GM19025 (cell line): ENCODE results near the gene TMEM33.
A peak's percentile ranks its signal among the peaks of the same experiment; 100 is the strongest.

ENCODE experiments used
- ATAC-seq: cut with Tn5 transposase; IDR thresholded peaks from one replicate; pipeline ENCODE4 v1.9.1; 2021; ENCODE audit warnings: mild to moderate bottlenecking, low read depth, moderate library complexity; ENCODE audit not compliant: unreplicated experiment

TMEM33 gene

DNA sequence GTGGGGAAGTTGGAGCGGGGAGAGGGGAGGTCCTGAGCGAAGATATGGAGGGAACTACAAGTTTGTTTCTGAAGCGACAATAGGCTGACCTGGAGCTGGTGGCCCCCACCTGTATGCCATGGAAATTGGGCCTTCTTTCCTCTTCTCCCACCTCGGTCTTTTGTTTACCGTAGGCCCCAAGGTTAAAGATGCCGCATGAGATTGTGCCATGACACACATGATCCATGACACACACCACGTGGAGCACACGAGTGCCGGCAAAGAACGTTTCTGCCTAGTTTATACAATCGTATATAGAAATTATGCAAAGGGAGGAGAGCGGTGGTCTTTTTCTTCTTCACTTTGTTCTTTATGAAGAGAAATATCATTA lies 408 bp downstream of the TMEM33 start:
- no peak for ATAC-seq

DNA sequence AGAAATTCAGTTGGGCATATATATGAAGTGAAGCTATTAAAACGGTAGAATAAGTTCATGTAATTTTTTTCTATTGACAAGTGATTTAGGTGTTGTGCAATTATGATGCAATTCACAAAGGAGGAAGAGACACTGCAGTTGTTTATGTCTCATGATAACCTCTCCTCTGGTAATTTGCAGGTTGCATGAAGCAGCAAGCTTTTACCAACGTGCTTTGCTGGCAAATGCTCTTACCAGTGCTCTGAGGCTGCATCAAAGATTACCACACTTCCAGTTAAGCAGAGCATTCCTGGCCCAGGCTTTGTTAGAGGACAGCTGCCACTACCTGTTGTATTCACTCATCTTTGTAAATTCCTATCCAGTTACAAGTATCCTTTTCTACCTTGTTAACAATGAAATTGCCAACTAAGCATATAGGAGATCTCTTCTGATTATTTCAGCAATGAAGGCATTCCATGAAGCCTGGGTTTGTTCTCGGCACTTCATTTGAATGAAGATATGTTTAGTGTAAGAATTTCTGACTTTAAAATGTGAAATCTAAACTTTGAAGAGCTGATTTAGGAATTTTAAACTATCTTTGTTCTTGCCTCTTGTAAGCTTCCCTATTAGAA lies 3.9 kb downstream of the TMEM33 start:
- ATAC-seq = no peak

DNA sequence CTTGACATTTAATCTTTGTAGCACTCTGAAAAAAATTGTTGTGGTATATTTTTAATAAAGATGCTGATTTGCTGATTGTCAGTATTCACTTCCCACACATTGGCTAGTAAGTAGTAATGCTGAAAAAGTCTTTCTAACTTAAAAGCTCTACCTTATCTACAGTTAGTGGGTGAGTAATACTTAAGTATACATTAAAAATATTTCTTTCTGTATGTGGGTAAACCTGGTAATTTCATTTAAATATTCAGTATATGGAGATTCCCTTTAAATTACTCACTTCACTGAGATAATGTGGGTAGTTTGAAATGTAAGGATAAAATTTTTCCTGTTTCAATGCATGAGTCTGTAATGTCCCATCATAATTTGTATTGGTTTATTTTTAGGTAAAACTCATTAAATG lies 5.6 kb downstream of the TMEM33 start:
- no peak for ATAC-seq

DNA sequence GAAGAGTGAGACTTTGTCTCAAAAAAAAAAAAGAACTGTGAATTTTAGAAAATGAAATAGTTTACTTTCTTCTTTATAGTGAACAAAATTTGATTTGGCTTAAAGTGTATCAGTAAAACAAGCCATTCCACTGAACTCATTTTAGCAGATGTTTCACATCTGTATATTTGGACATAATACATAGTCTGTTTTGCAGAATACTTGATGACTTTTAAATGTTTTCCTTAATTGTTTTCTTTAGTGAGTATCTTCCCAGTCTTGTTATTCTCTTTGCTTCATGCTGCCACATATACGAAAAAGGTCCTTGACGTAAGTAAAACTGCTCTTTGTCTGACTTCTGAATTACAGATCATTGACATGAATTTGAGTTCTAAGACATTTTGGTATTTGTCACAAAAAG lies 8.3 kb downstream of the TMEM33 start:
- no peak for ATAC-seq

DNA sequence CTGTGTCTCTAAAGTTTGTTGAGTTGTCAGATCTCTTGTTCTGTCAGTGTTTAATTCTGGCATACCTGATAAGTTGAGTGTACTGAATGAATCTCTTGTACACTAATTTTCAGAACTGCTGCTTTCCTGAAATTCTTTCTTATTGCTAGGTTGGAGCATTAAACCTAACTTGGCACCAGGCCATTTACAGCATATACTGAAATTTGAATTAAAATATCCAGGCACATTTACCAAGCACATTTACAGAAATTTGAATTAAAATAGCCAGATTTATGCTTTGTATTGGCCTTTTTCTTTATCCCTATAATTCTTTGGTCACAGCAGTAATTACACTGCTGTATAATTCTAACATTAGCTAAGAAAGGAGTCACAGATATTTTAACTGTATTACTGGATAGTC lies 8.9 kb downstream of the TMEM33 start:
- ATAC-seq = no peak

DNA sequence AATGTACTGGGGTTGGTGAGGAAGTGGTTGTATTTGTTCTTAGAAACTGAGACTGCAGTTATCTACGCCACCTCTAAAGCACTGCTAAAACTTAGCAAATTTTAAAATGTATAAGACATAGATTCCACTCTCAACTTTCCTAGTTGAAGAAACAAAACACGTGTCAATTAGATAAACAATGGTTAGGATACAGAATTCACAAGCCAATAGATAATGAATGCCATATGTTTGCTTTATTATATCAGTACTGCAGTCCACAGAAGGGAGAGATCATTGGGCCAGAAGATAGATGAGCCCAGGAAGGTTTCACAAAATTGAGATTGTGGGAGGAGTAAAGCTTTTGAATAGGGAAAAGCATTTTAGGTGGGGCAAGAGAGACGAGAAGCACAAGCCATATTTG lies 14.3 kb downstream of the TMEM33 start:
- ATAC-seq = no peak

DNA sequence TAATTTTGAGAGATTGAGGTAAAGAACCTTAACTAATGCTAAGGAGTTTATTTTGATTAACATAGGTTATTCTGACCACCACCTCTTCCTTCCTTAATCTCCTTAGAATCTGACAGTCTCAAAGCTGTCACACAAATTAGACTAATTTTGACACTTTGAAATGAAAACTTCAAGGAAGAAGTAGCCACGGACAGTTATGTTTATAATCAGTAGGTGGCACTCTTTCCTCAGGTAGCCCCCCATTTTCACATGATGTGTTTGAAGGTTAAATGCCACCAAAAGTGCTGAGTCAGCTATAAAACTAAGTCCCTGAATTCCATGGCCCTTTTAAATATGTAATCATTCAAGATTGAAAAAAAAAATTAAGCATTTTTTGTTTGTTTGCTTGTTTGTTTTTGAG lies 22.4 kb downstream of the TMEM33 start:
- ATAC-seq = no peak

DNA sequence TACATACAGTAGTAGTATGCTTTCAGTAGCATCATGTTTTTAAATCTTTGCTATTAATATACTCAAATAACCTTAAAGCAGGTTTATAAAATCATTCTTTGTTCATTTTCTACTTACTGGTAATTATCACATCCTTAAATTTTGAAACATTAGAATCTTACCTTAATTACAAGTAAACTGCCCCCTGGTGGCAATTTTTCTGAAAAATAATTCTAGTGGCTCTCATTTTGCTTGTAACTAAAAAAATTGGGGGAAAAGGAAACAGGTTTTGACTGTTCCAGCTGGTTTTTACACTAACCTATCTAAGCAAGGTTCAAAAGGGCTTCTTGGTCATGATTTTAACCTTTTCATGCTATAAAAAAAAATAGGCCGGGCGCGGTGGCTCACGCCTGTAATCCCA lies 27.9 kb downstream of the TMEM33 start:
- no peak for ATAC-seq

DNA sequence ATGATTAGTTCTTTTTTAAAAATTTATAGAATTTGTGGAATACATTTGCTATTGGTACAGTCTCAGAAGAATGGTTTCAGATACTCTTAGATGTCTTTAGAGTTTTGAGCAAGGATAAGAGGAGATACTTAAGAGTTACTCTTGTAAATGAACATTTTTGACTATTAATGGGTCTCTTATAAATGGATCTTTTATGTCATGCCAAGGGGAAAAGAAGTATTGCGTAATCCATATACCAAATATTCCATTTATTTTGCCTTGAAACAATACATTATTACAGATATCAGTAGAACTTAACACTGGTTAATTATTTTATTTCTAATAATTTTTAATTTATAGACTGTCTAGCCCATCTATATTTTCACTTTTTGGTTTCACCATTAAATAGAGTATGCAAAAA lies 29.2 kb downstream of the TMEM33 start:
- no peak for ATAC-seq

DNA sequence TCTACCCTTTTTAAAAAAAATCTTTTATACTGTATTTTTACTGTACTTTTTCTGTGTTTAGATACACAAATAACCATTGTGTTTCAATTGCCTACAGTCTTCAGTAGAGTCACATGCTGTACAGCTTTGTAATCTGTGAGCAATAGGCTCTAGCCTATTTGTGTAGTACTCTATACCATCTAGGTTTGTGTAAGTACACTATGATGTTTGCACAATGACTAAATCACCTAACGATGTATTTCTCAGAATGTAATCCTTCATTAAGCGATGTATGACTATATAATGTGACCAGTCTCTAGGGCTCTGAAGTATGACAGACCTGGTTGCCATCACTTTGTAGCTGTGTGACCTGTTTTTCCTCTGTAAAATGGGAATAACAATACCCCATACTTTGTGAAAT lies 32.2 kb downstream of the TMEM33 start:
- no peak for ATAC-seq

DNA sequence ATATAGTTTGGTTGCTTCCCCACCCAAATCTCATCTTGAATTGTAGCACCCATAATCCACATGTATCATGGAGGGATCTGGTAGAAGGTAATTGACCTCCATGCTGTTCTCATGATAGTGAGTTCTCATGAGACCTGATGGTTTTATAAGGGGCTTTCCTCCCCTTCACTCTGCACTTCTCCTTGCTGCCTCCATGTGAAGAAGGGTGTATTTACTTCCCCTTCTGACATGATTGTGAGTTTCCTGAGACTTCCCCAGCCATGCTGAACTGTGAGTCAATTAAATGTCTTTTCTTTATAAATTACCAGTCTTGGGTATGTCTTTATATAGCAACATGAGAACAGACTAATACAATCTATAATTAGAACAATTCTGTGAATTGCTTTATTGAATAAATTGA lies 34.4 kb downstream of the TMEM33 start:
- ATAC-seq = no peak

DNA sequence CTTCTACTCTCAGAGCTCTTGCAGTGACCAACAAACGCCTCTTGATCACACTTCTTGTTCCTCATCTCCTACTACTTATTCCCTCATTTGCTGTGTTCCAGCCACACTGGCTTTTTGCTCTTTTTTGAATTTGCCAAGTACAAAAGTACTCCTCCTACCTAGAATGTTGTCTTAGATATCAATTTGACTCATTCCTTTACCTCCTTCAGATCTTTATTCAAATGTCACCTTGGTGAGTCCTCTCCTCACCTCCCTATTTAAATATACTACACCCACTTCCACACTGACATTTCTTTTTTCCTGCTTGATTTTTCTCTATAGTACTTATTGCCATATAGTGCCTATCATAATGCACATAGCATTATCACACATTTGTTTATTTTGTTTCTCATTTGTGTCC lies 40.1 kb downstream of the TMEM33 start:
- ATAC-seq = no peak

DNA sequence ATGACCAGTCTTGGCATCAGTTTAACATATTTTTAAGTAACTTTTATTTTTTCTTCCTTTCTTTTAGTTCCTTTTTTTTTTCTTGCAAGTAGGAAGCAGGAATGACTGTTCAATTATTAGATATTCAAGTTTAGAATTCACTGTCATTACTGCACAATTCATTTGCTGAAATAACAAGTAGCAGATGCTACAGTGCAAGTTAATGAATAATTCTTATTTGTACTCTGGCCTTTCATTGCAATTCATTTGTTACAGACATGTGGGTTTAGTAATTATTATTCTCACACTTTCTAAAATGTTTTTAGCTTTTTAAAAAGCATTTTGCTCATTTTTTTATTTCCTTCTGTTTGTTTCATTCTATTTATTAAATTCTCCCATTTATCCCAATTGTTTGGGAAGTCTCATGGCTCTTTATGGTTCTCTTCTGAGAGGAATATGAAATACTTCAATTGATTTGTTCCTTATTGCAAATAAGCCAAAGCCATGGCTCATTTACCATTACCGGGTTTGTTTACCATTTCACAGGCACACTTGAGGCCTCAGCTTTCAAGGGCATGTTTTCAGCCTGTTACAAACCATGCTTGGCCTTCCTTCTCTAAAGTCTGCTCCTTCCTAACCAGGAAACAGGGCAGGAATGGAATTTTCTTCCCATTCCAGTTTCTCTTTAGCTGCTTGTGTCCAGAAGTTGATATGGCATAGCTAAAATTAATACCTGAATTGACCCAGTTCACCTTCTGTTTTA lies 41.7 kb downstream of the TMEM33 start:
- ATAC-seq = no peak

DNA sequence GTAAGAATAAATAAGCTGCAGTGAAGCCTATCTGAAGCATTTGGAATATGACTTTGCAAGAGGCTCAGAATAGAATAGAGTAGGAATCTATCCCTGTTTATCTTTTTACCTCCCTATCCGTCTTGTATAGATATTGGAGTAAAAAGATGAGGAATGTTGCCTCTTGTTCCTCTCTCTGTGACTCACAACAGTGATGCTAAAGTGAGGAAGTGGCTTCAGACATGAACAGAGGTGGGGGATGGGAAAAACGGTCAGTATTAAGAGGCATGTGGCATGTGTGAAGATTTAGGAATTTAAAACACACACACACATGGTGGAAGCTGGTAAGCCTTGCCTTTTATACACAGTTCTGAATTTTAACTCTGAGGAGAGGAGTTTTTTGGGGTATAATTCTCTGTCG lies 42.5 kb downstream of the TMEM33 start:
- ATAC-seq = no peak

DNA sequence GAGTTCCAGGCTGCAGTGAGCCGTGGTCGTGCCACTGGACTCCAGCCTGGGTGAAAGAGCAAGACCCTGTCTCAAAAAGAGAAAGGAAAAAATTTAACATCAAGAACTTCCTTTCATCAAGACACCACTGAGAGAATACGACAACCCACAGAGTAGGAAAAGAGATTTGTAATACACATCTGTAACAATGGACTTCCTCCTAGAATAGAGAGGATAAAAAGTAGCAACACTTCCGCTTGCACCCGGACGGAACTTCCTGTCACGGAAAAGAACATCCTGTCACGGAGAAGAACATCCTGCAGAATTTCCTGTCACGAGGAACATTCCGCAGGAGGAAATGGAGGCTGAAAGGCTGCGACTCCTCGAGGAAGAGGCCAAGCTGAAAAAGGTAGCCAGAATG lies 46.2 kb downstream of the TMEM33 start, which contains the start of gene DCAF4L1:
Gene DCAF4L1 (plus strand): TSS at position 301 of the 400 bp plus-strand sequence. CDS start 37 bp downstream, at position 338.
- ATAC-seq = no peak

DNA sequence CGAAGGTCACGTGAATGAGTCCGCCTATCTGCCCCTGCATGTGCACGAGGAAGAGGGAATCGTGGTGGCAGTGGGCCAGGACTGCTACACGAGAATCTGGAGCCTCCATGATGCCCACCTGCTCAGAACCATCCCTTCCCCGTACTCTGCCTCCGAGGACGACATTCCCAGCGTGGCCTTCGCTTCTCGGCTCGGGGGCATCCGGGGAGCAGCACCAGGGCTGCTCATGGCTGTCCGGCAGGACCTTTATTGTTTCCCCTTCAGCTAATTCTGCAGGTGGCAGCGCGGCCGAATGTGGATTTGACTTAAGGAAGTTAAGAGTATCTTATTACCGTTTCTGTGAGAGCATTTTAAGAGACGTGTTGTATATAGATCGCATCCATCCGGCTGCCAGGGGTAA lies 47.5 kb downstream of the TMEM33 start:
- no peak for ATAC-seq

DNA sequence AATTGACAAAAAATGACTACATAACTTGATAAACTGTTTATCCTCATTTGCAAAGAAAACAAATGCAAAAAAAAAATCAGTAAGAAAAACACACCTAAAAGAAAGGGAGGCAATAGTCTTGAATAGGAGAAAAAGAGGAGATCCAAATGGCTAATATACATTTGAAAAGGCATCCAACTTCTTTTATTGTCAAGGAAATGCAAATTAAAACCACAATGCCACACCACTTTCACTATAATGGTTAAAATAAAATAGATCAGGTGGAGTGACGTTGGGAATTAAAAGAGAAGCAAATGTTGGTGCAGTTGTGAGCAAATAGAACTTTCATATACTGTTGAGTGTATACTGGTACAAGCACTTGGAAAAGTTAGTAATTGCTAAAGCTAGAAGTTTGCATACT lies 49.9 kb downstream of the TMEM33 start:
- ATAC-seq = no peak

DNA sequence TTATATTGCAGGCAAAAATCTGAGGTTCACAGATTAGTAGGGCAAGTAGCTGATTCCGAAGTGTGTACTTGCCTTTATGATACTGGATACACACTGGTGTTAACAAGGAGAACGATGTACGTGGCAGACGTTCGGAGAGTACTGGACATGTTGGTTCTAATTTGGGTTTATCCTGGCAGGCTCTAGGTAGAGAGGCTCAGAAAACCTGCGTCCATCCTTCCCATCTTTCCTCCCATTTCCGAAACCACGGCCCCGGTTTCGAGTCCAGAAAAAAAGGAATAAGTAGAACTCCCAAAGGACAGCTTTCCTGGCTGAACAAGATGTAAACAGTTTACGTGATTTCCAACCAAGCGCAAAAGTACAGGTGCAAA lies 54.8 kb downstream of the TMEM33 start:
- peak; percentile 6 for ATAC-seq

DNA sequence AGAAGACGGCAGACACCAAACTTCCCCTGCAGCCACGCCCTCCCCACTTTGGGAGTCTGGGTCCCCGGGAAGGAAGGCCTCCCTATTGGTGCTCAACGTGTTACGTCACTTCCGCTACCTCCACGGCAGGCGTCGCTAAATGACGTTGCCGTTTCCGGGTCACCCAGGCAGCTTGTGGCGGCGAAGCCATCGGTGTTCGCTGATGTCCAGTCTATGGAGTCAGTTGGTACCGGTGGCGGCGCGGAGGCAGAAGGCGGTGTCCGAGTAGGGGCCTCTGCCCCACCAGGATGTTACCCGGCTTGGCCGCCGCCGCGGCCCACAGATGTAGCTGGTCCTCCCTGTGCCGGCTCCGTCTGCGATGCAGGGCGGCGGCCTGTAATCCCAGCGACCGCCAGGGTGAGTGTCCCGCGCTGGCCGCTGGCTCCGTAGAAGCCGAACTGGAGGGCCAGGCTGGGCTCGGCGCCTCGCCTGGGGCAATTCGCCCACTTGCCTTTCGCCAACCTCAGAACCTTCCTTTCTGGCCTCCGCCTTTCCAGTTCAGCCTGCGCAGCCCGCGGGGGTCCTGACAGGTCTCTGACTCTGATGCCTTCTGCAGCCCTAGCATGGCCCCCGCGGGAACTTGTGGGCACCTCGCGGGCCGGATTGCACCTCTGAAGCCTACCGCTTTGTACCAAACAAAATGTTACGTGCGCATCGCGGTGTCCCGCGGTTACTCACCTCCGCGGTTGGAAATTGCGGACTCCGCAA lies 55.3 kb downstream of the TMEM33 start, which contains the start of gene SLC30A9:
Gene SLC30A9 (plus strand): TSS at position 166 of the 747 bp plus-strand sequence. CDS start 122 bp downstream, at position 288.
- ATAC-seq = peak; percentile 99

DNA sequence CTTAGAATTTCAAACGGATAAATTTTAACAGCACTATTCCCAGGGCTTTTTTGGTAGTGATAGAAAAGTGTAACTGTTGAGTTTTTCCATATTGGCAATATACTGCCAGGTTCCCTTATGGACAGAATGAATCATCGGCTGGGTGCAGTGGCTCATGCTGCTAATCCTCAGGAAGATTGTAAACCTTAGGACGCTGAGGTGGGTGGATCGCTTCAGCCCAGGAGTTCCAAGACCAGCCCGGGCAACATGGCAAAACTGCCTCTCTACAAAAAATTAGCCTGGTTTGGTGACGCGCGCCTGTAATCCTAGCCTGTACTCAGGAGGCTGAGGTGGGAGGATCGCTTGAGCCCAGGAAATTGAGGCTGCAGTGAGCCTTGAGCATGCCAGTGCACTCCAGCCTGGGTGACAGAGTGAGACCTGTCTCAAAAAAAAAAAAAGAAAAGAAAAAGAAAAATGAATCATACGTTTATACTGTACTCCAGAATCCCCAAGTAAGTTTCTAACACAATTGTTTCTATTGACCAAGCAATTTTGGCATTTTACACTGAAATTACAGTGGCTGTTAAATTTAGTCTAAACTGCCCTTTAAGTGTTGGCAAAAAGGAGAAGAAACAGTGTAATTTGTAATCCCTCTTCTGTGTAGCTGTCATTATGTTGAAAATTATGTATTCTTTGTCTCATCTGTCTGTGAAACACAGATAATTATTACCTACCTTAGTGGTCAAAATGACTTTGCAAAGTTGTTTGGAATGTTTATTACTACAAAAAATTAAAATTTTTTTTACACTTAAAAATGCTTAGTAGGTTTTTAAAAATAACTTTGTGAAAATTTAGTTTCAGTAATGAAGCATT lies 56.9 kb downstream of the TMEM33 start:
- ATAC-seq = no peak
